ENCODE measurements around the gene PRRG4.

DNA sequence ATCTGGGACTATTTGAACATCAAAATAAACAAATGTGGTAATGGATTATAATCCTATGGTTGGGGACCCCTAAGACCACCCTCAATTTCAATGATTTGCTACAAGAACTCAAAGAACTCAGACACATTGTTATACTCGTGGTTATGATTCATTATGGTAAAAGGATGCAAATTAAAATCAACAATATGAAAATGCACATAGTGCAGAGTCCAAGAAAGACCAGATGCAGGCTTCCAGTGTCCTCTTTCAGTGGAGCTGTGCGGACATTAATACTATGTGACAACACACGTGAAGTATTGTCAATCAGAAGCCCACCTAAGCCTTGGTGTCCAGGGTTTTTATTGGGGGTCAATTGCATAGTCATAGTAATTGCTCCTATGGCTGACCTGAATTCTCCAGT is 53.7 kb downstream of the PRRG4 start:
- TF ChIP-seq EZH2 (IDR thresholded peaks at IDR 0.05; ENCODE audit: borderline replicate concordance) (no peak), EZH2phosphoT487 (IDR thresholded peaks at IDR 0.05; ENCODE audit: low read depth, severe bottlenecking, unreplicated experiment) (no peak)
- TF ChIP-seq, protein P1, sequence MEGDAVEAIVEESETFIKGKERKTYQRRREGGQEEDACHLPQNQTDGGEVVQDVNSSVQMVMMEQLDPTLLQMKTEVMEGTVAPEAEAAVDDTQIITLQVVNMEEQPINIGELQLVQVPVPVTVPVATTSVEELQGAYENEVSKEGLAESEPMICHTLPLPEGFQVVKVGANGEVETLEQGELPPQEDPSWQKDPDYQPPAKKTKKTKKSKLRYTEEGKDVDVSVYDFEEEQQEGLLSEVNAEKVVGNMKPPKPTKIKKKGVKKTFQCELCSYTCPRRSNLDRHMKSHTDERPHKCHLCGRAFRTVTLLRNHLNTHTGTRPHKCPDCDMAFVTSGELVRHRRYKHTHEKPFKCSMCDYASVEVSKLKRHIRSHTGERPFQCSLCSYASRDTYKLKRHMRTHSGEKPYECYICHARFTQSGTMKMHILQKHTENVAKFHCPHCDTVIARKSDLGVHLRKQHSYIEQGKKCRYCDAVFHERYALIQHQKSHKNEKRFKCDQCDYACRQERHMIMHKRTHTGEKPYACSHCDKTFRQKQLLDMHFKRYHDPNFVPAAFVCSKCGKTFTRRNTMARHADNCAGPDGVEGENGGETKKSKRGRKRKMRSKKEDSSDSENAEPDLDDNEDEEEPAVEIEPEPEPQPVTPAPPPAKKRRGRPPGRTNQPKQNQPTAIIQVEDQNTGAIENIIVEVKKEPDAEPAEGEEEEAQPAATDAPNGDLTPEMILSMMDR (IDR thresholded peaks at IDR 0.05; ENCODE audit: poor library complexity): no peak

Data from hepatocyte (in vitro differentiated cells).